DOHH2 (cell line): ENCODE measurements around the gene TCFL5.

ENCODE experiments used
- H3F3A ChIP-seq: fragments of 200-600 bp; sonication (generic), shearing (Covaris generic); 2 replicates; pipeline ENCODE4 v1.6.0; 2016; ENCODE audit warnings: antibody characterized with exemption, mild to moderate bottlenecking; ENCODE audit not compliant: control insufficient read depth, insufficient read depth
- H3K27ac ChIP-seq: fragments of 200-600 bp; sonication (generic); 2 replicates; pipeline ENCODE4 v1.5.1; 2014; ENCODE audit warnings: low read depth, mild to moderate bottlenecking, low read length, moderate library complexity
- H3K27me3 ChIP-seq: fragments of 200-600 bp; sonication (generic); 2 replicates; pipeline ENCODE4 v1.6.1; 2014; ENCODE audit warnings: mild to moderate bottlenecking, low read length, mixed read lengths; ENCODE audit not compliant: control insufficient read depth
- H3K36me3 ChIP-seq: fragments of 200-600 bp; sonication (generic); 2 replicates; pipeline ENCODE4 v1.6.1; 2014; ENCODE audit warnings: mild to moderate bottlenecking, low read length, moderate library complexity, mixed read lengths; ENCODE audit not compliant: control insufficient read depth
- H3K4me1 ChIP-seq: fragments of 200-600 bp; sonication (generic); 2 replicates; pipeline ENCODE4 v1.6.1; 2014; ENCODE audit warnings: mild to moderate bottlenecking, low read length, mixed read lengths; ENCODE audit not compliant: control insufficient read depth
- H3K4me2 ChIP-seq: fragments of 200-600 bp; sonication (generic); 2 replicates; pipeline ENCODE4 v1.6.0; 2014; ENCODE audit warnings: mild to moderate bottlenecking, low read length, moderate library complexity
- H3K4me3 ChIP-seq: fragments of 200-600 bp; sonication (generic); 2 replicates; pipeline ENCODE4 v1.5.1; 2014; ENCODE audit warnings: mild to moderate bottlenecking, low read length, mixed read lengths
- H3K79me2 ChIP-seq: fragments of 200-600 bp; sonication (generic); 2 replicates; pipeline ENCODE4 v1.6.1; 2014; ENCODE audit warnings: mild to moderate bottlenecking, low read length, mixed read lengths; ENCODE audit not compliant: control insufficient read depth
- H3K9me2 ChIP-seq: fragments of 200-600 bp; sonication (generic); replicated peaks from 2 replicates; pipeline ENCODE4 v1.6.1; 2014; ENCODE audit warnings: mild to moderate bottlenecking, low read length, mixed read lengths; ENCODE audit not compliant: control insufficient read depth
- H3K9me3 ChIP-seq: fragments of 200-600 bp; sonication (generic); 2 replicates; pipeline ENCODE4 v1.6.1; 2014; ENCODE audit warnings: antibody characterized with exemption, low read length, mixed read lengths; ENCODE audit not compliant: control insufficient read depth, insufficient read depth
- H4K20me1 ChIP-seq: fragments of 200-600 bp; sonication (generic); 2 replicates; pipeline ENCODE4 v1.6.0; 2014; ENCODE audit warnings: low read depth, mild to moderate bottlenecking, antibody characterized with exemption, low read length, moderate library complexity; ENCODE audit not compliant: control insufficient read depth, insufficient read depth
- EZH2phosphoT487 ChIP-seq: fragments of 200-600 bp; sonication (generic); IDR thresholded peaks from 2 replicates; pipeline ENCODE4 v1.6.1; 2017; ENCODE audit warnings: borderline replicate concordance, mild to moderate bottlenecking, antibody characterized with exemption, low read length, moderate library complexity, mixed read lengths
- TF ChIP-seq, protein P1 (sequence below): fragments of 200-600 bp; sonication (generic); IDR thresholded peaks from one replicate; pipeline ENCODE4 v1.5.1; 2014; ENCODE audit warnings: antibody characterized with exemption, mild to moderate bottlenecking, low read depth, low read length; ENCODE audit not compliant: poor library complexity, severe bottlenecking

The TCFL5 gene

DNA sequence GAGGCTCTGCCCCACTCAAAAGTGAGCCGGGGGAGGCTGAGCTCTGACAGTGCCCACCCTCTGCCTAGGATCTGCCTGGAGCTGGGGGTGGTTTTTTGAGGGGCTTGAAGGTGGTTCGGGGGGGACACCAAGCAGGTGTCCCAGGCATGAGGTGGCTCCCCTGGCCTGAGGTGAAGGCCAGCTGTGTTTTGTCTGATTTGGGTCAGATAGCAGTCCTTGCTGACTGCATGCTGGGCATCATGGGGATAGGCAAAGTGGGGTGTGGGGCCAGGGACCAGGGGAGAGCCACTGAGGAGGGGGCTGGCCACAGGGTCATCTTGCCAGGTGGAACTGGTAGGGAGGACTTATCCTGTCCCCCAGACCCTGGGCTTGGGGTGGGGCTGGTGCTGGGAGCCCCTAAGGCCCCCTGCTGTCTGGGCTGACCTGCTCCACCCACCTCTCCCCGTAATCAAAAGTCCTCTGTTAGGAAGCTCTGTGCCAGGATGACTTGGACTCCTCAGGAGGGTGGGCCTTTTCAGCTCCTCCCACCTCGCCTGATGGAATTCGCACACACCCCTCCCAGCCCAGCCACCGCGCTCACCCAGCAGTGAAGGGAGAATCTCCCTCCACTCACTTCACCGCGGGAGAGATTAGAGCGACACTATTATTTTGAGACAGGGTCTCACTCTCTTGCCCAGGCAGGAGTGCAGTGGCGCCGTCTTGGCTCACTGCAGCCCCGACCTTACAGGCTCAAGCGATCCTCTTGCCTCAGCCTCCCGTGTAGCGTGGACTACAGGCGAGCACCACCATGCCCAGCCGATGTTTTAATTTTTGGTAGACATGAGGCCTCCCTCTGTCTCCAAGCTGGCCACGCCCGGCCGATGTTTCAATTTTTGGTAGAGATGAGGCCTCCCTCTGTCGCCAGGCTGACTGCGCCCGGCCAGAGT is 46.3 kb downstream of the TCFL5 start:
- H4K20me1 ChIP-seq = peaks cover under 1% of the 10 kb centered on the region; the same call in 1 of the 2 replicates
- peaks cover 22% of the 10 kb centered on the region for H3K36me3 ChIP-seq
- peaks cover 37% of the 10 kb centered on the region for H3K27me3 ChIP-seq
- H3K4me1 ChIP-seq = no peaks in the 10 kb centered on the region
- no peak overlapping the region for H3K4me3 ChIP-seq
- H3K9me2 ChIP-seq = no peaks in the 10 kb centered on the region
- no peak overlapping the region for H3K27ac ChIP-seq
- TF ChIP-seq EZH2phosphoT487 = no peak
- TF ChIP-seq, protein P1, sequence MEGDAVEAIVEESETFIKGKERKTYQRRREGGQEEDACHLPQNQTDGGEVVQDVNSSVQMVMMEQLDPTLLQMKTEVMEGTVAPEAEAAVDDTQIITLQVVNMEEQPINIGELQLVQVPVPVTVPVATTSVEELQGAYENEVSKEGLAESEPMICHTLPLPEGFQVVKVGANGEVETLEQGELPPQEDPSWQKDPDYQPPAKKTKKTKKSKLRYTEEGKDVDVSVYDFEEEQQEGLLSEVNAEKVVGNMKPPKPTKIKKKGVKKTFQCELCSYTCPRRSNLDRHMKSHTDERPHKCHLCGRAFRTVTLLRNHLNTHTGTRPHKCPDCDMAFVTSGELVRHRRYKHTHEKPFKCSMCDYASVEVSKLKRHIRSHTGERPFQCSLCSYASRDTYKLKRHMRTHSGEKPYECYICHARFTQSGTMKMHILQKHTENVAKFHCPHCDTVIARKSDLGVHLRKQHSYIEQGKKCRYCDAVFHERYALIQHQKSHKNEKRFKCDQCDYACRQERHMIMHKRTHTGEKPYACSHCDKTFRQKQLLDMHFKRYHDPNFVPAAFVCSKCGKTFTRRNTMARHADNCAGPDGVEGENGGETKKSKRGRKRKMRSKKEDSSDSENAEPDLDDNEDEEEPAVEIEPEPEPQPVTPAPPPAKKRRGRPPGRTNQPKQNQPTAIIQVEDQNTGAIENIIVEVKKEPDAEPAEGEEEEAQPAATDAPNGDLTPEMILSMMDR = no peak
- H3K9me3 ChIP-seq = no peaks in the 10 kb centered on the region
- H3K4me2 ChIP-seq = no peak overlapping the region
- no peaks in the 10 kb centered on the region for H3F3A ChIP-seq
- no peaks in the 10 kb centered on the region for H3K79me2 ChIP-seq

DNA sequence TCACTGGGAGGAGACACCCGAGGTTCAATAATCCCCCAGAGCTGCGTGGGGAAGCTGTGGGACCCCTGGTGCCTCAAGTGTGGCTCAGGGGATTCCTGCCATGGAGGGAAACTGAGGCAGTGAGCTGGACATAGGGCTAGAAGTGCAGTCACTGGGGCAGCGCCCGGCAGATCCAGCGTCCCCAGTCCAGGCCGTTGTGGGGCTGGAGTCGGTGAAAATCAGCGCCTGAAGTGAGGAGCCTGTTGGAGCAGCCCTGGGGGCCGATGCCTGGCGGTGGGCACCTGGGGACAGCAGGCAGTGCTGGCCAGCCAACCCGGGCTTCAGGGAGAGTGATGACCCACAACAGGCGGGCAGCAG is 46.9 kb downstream of the TCFL5 start:
- Histone ChIP-seq H3K4me2 (no peak overlapping the region), H3K4me3 (no peak overlapping the region), H3K9me2 (no peaks in the 10 kb centered on the region), H3K4me1 (no peaks in the 10 kb centered on the region), H4K20me1 (peaks cover 3% of the 10 kb centered on the region; the same call in 1 of the 2 replicates), H3K27me3 (peaks cover 31% of the 10 kb centered on the region), H3K27ac (no peak overlapping the region), H3K9me3 (no peaks in the 10 kb centered on the region), H3K36me3 (peaks cover 29% of the 10 kb centered on the region), H3F3A (no peaks in the 10 kb centered on the region), H3K79me2 (no peaks in the 10 kb centered on the region)
- no peak for TF ChIP-seq EZH2phosphoT487

DNA sequence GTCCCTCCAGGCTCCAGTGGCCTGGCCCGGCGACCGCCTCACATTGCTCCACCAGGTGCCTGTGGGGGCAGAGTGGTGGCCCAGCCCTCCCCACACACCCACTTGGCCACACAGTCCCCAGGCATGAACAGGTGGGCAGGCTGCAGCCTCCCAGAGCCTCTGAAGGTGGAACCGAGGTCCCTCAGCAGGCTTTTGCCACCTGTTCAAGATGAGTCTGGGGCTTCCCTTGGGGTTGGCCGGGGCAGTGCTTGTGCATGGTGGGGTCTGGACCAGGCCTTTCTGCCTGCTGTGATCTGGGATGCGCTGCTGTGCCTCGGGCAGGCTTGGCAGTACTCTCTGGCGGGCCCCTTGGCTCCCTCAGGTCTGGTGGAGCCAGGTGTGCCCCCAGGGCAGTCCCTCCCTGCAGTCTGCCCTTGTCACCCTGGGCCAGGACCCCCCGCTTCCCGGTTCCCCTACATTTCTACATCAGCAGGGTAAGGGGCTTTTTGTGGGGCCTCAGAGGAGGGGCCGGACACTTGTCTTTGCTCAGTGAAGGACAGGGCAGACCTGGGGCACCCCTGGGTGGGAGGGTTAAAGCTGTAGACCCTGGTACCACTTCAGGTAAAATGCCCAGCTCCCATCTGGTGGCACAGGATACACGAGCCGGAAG is 47.4 kb downstream of the TCFL5 start:
- TF ChIP-seq EZH2phosphoT487 = no peak
- TF ChIP-seq, protein P1 = no peak
- Histone ChIP-seq H4K20me1 (peaks cover 3% of the 10 kb centered on the region; the same call in 1 of the 2 replicates), H3K9me3 (no peaks in the 10 kb centered on the region), H3K4me3 (no peak overlapping the region), H3K9me2 (no peaks in the 10 kb centered on the region), H3K27ac (no peak overlapping the region), H3K79me2 (peaks cover under 1% of the 10 kb centered on the region; the same call in 1 of the 2 replicates), H3K36me3 (peaks cover 34% of the 10 kb centered on the region), H3K27me3 (peaks cover 27% of the 10 kb centered on the region), H3K4me2 (no peak overlapping the region), H3K4me1 (no peaks in the 10 kb centered on the region), H3F3A (no peaks in the 10 kb centered on the region)
